Retinal pigment epithelial cell (primary cell): ENCODE measurements around the gene NDRG4.

ENCODE experiments used
- DNase-seq: peaks from one replicate; pipeline ENCODE4 v3.0.0-alpha.2; 2010; ENCODE audit warnings: low read depth
- H3K4me3 ChIP-seq: 2 replicates; pipeline ENCODE4 v1.5.1; 2011; ENCODE audit warnings: mild to moderate bottlenecking, low read length, control low read depth, moderate library complexity
- CTCF ChIP-seq: conservative IDR thresholded peaks from 2 replicates; pipeline ENCODE4 v1.5.1; 2011; ENCODE audit warnings: low read depth, low read length, control low read depth, inconsistent platforms

NDRG4 gene

GRCh38 chr16:58475091-58475619 lies 24.8 kb upstream of the NDRG4 start:
- DNase-seq, result no peak
- no peak for TF ChIP-seq CTCF
- no peak overlapping the region for H3K4me3 ChIP-seq

GRCh38 chr16:58476791-58477190 lies 23.2 kb upstream of the NDRG4 start:
- TF ChIP-seq CTCF, result no peak
- DNase-seq, result no peak
- no peak overlapping the region for H3K4me3 ChIP-seq

- no peak for DNase-seq
- H3K4me3 ChIP-seq, result no peak overlapping the region
- TF ChIP-seq CTCF, result no peak
Measured at GRCh38 chr16:58478427-58478826, 21.5 kb upstream of the NDRG4 start.

GRCh38 chr16:58481226-58481869 lies 18.6 kb upstream of the NDRG4 start:
- DNase-seq, result no peak
- TF ChIP-seq CTCF, result no peak
- H3K4me3 ChIP-seq, result no peak overlapping the region

GRCh38 chr16:58481931-58482330 lies 18.0 kb upstream of the NDRG4 start:
- no peak overlapping the region for H3K4me3 ChIP-seq
- no peak for DNase-seq
- TF ChIP-seq CTCF, result no peak

GRCh38 chr16:58485184-58485887 lies 14.6 kb upstream of the NDRG4 start:
- H3K4me3 ChIP-seq, result no peak overlapping the region
- TF ChIP-seq CTCF, result no peak
- DNase-seq, result no peak
